SU-DHL-6 (cell line): ENCODE data around the gene RGS3.

Experiments
- H2AFZ ChIP-seq: fragments of 200-600 bp; sonication (generic); 2 replicates; pipeline ENCODE4 v1.6.1; 2014; ENCODE audit warnings: low read depth, mild to moderate bottlenecking, moderate library complexity, mixed read lengths, antibody characterized with exemption, low read length; ENCODE audit not compliant: severe bottlenecking
- H3F3A ChIP-seq: fragments of 200-600 bp; shearing (Covaris generic); 2 replicates; pipeline ENCODE4 v1.6.0; 2016; ENCODE audit warnings: antibody characterized with exemption, mild to moderate bottlenecking; ENCODE audit not compliant: insufficient read depth
- H3K27ac ChIP-seq: fragments of 200-600 bp; sonication (generic); 2 replicates; pipeline ENCODE4 v1.5.1; 2016; ENCODE audit warnings: low read depth, mild to moderate bottlenecking, low read length, moderate library complexity, mixed read lengths
- H3K27me3 ChIP-seq: fragments of 200-600 bp; sonication (generic), shearing (Covaris generic); 2 replicates; pipeline ENCODE4 v1.6.0; 2014; ENCODE audit warnings: mild to moderate bottlenecking, low read length
- H3K36me3 ChIP-seq: fragments of 200-600 bp; sonication (generic); 2 replicates; pipeline ENCODE4 v1.6.1; 2014; ENCODE audit warnings: mild to moderate bottlenecking, low read length, mixed read lengths
- H3K4me2 ChIP-seq: fragments of 300-600, 200-600 bp; shearing (Covaris generic), sonication (generic); 2 replicates; pipeline ENCODE4 v1.6.0; 2014; ENCODE audit warnings: low read length, low read depth, mild to moderate bottlenecking; ENCODE audit not compliant: poor library complexity, severe bottlenecking
- H3K4me3 ChIP-seq: fragments of 200-600 bp; sonication (generic); 2 replicates; pipeline ENCODE4 v1.5.1; 2014; ENCODE audit warnings: antibody characterized with exemption, low read length, mild to moderate bottlenecking, mixed read lengths; ENCODE audit not compliant: insufficient read depth, poor library complexity, severe bottlenecking
- H3K79me2 ChIP-seq: fragments of 200-600 bp; sonication (generic); 2 replicates; pipeline ENCODE4 v1.6.1; 2014; ENCODE audit warnings: mild to moderate bottlenecking, low read length, moderate library complexity; ENCODE audit not compliant: insufficient read depth
- H3K9ac ChIP-seq: fragments of 200-600 bp; sonication (generic); 2 replicates; pipeline ENCODE4 v1.7.0; 2014; ENCODE audit warnings: mild to moderate bottlenecking, low read length
- H3K9me2 ChIP-seq: fragments of 200-600 bp; sonication (generic); replicated peaks from 2 replicates; pipeline ENCODE4 v1.6.1; 2014; ENCODE audit warnings: low read length; ENCODE audit not compliant: insufficient read depth
- H3K9me3 ChIP-seq: fragments of 200-600 bp; sonication (generic); 2 replicates; pipeline ENCODE4 v1.6.1; 2014; ENCODE audit warnings: low read length, mixed read lengths; ENCODE audit not compliant: insufficient read depth
- H4K20me1 ChIP-seq: fragments of 200-600 bp; sonication (generic); 2 replicates; pipeline ENCODE4 v1.6.1; 2014; ENCODE audit warnings: low read depth, mild to moderate bottlenecking, antibody characterized with exemption, low read length, moderate library complexity, mixed read lengths
- EZH2phosphoT487 ChIP-seq: fragments of 200-600 bp; sonication (generic), shearing (Covaris generic); conservative IDR thresholded peaks from 2 replicates; pipeline ENCODE4 v1.6.1; 2018; ENCODE audit warnings: mild to moderate bottlenecking, antibody characterized with exemption, low read length, moderate library complexity, mixed read lengths
- TF ChIP-seq, protein P1 (sequence below): fragments of 200-600 bp; sonication (generic); IDR thresholded peaks from one replicate; pipeline ENCODE4 v1.5.1; 2017; ENCODE audit warnings: antibody characterized with exemption, mild to moderate bottlenecking, low read length, moderate library complexity; ENCODE audit not compliant: insufficient read depth, poor library complexity, severe bottlenecking

RGS3 gene

DNA sequence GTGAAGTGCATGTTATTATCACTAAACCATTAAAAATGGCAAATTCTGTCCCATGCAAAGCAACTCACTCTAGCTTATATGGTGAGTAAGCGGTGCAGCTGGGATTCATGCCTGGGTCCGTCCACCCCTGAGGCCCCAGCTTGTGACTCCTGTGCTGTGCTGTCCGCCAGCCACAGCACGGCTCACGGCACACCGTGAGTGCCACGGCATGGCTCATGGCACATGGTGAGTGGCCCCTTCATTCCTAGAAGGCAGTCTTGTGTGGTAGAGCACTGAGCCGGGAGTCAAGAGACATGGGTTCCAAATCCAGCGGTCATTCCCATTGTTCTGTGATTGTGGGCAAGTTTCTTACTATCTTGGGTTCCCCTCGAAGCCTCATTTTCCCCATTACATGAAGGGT is 18.8 kb downstream of the RGS3 start:
- Histone ChIP-seq H3K4me3 (no peak overlapping the region), H3K9me3 (no peaks in the 10 kb centered on the region), H4K20me1 (no peaks in the 10 kb centered on the region), H3K9me2 (no peaks in the 10 kb centered on the region), H3K9ac (no peak overlapping the region), H2AFZ (no peak overlapping the region), H3K4me2 (no peak overlapping the region), H3K79me2 (no peaks in the 10 kb centered on the region), H3K36me3 (no peaks in the 10 kb centered on the region), H3K27ac (no peak overlapping the region), H3K27me3 (no peaks in the 10 kb centered on the region), H3F3A (no peaks in the 10 kb centered on the region)
- TF ChIP-seq EZH2phosphoT487: no peak
- TF ChIP-seq, protein P1, sequence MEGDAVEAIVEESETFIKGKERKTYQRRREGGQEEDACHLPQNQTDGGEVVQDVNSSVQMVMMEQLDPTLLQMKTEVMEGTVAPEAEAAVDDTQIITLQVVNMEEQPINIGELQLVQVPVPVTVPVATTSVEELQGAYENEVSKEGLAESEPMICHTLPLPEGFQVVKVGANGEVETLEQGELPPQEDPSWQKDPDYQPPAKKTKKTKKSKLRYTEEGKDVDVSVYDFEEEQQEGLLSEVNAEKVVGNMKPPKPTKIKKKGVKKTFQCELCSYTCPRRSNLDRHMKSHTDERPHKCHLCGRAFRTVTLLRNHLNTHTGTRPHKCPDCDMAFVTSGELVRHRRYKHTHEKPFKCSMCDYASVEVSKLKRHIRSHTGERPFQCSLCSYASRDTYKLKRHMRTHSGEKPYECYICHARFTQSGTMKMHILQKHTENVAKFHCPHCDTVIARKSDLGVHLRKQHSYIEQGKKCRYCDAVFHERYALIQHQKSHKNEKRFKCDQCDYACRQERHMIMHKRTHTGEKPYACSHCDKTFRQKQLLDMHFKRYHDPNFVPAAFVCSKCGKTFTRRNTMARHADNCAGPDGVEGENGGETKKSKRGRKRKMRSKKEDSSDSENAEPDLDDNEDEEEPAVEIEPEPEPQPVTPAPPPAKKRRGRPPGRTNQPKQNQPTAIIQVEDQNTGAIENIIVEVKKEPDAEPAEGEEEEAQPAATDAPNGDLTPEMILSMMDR: no peak

DNA sequence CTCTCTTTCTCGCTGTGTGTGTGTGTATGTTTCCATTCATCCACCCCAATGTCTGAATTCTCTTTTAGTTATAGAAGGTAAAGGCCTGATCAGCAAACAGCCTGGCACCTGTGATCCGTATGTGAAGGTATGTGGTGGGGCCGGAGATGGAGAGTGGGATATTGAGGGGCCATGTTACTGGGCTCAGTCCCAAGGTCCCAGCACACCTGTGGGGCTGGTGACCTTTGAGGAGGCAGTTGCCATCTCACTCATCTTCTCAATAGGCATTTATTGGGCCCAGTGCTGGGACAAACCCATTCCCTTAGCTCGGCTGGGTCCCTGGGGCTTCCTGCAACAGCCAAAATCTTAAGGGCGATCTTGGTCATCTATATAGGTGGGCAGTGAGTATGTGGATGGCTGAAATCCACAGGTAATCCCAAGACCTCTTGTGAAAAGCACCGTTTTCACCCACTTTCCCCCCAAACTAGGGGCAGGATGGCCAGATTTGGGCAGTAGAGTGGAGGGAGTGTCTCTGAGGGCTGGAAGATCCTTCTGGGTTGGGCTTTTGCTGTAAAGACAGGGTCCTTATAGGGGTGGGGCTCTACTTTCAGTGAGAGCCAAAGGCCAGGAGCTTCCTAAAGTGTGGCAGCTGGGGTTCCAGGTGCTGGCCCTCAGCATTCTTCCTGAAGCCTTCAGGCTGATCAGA is 19.6 kb downstream of the RGS3 start:
- no peaks in the 10 kb centered on the region for H3F3A ChIP-seq
- H4K20me1 ChIP-seq: no peaks in the 10 kb centered on the region
- H3K27me3 ChIP-seq: no peaks in the 10 kb centered on the region
- H3K9me3 ChIP-seq: no peaks in the 10 kb centered on the region
- H2AFZ ChIP-seq: no peak overlapping the region
- H3K4me2 ChIP-seq: no peak overlapping the region
- no peak overlapping the region for H3K4me3 ChIP-seq
- H3K27ac ChIP-seq: no peak overlapping the region
- no peaks in the 10 kb centered on the region for H3K36me3 ChIP-seq
- H3K9ac ChIP-seq: no peak overlapping the region
- H3K79me2 ChIP-seq: no peaks in the 10 kb centered on the region
- no peaks in the 10 kb centered on the region for H3K9me2 ChIP-seq
- no peak for TF ChIP-seq EZH2phosphoT487
- TF ChIP-seq, protein P1: no peak

- Histone ChIP-seq H3K79me2 (no peaks in the 10 kb centered on the region), H3K9me2 (no peaks in the 10 kb centered on the region), H3K27ac (no peak overlapping the region), H3F3A (no peaks in the 10 kb centered on the region), H4K20me1 (no peaks in the 10 kb centered on the region), H3K9me3 (no peaks in the 10 kb centered on the region), H3K36me3 (no peaks in the 10 kb centered on the region), H3K9ac (no peak overlapping the region), H2AFZ (no peak overlapping the region), H3K4me3 (no peak overlapping the region), H3K4me2 (no peak overlapping the region), H3K27me3 (no peaks in the 10 kb centered on the region)
- TF ChIP-seq EZH2phosphoT487: no peak
- TF ChIP-seq, protein P1: no peak
These were observed 20.2 kb downstream of the RGS3 start for GRCh38 chr9:113483676-113484257.
